Measurements from ENCODE around the gene ZNF432.
A peak's percentile ranks its signal among the peaks of the same experiment; 100 is the strongest.

ZNF432 gene

DNA sequence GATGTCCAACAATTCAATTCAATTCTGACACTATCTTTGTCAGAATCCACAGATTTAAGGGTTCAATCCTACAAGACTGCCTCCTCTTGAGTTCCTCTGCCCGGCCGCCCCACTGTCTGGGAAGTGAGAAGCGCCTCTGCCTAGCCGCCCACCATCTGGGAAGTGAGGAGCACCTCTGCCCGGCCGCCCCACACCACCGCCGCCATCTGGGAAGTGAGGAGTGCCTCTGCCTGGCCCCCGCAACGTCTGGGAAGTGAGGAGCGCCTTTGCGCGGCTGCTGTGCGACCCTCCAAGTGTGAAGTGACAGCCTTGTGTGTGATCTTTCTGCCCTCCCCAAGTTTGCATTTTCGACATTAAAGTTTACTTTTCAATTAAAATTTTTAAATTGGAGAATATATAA, 26.4 kb downstream of the ZNF432 start:
- H3K4me3 ChIP-seq (ENCODE audit: low read depth, low read length) = no peak overlapping the region
- no peak for DNase-seq (ENCODE audit: low read depth)

DNA sequence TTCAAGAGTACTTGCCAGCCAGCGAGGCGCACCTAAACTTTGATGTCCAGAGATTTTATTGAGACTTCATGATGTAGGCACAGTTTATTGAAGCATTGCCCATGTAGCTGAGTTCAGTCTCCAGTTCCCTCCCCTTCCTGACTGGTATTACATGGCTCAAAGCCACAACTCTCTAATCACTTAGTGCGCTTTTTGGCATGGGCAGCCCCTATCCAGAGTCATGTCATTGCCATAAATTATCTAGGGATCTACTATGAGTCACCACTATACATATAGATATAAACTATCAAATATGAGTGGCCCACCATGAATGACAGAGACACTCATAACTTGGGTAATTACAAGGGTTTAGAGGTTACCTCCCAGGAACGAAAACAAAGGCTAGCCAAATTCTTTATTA, 28.1 kb downstream of the ZNF432 start:
- H3K4me3 ChIP-seq (ENCODE audit: low read depth, low read length) = no peak overlapping the region
- no peak for DNase-seq (ENCODE audit: low read depth)

DNA sequence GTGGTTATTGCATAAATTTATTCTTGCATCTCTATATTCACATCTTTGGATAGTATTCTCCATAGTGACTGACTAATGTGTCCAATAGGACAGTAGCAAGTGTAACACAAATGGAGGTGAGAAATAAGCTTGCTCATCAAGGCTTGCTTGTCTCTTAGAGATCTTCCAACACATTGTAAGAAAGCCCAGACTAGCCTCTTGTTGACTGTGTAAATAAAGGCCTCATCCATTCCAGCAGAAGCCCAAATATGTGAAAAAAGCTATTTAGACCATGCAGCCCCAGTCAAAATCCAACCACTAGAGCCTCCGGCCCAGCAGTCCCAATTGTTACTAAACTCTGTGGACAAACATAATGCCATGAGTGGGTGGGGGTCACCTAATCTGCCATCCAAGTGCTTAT, 38.0 kb downstream of the ZNF432 start:
- no peak overlapping the region for H3K4me3 ChIP-seq (ENCODE audit: low read depth, low read length)
- no peak for DNase-seq (ENCODE audit: low read depth)

DNA sequence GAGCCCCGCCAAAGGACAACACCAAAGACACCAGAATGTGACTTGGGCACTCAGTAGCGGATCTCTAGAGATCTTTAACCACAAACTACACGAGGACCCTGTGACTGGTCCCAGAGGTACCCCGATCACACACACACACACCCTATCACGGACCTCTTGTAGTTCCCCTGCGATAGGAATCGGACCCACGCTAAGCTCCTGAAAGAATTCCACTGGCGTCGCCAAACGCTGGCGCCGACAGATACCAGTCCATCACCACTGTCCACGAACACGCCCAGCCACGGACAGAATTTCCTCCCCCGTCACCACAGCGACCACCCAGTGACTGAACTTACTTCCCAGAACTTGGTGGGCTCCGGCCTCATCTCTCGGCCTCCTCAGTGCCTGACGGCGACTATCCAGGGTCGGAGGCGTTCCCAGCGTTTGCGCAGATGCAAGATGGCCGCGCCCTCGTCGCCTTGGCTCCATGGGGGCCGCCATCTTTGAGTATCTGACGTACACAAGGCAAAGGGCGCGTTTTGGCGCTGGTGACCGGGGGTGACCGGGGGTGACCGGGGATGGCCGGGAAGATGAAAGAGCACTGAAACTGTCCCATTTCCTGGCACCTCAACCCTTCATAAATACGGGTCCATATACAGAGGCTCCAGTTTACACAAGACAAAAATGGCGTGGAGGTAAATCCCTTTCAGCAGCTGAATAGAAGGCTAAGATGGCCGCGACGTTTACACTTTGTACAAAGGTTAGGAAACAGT, 40.7 kb downstream of the ZNF432 start, which contains the start of gene ZNF615:
Gene ZNF615, minus strand, starts transcription at position 406 of the 752 bp plus-strand sequence. CDS start 4,500 bp downstream, outside the sequence.
- DNase-seq (ENCODE audit: low read depth) = peak; percentile 55

DNA sequence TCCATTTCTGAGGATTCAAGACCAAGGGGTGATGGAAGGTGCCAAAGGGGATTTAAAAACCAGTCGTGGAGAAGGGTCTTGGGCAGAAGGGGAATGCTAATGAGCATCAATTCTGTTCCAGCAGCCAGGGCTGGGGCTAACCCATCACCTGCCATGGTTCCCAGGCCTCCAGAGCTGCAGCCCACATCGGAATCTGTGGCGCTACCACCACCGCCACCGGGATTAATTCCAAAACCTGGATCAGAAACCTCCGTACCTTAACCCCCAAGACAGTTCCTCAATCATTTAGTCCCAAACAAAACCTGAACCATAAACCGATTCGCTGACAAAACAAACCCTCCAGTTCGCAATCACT, 41.2 kb downstream of the ZNF432 start:
- DNase-seq (ENCODE audit: low read depth) = no peak
- peak overlapping the region; percentile 79 for H3K4me3 ChIP-seq (ENCODE audit: low read depth, low read length)

More for the DNA sequence above, 40.7 kb downstream of the ZNF432 start, which contains the start of gene ZNF615:
- H3K4me3 ChIP-seq (ENCODE audit: low read depth, low read length) = peak within 1 kb of the TSS; percentile 79

DNA sequence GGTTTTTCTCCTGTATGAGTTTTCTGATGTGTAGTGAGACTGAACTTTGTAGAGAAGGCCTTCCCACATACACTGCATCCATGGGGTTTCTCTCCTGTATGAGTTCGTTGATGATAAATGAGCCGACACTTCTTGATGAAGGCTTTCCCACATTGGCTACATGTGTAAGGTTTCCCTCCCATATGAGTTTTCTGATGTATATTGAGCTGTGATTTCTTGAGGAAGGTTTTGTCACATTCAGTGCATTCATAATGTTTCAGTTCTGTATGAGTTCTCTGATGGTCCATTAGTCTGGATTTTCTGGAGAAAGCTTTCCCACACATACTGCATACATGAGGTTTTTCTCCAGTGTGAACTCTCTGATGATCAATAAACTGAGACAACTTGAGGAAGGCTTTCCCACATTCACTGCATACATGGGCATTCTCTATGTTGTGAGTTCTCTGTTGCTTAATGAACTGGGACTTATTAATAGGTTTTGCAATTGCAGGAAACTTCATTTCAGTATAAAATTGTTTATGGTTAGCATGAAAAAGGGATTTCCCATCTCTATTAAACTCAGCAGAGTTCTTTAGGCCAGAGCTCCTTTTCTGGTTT, 54.5 kb downstream of the ZNF432 start:
- no peak overlapping the region for H3K4me3 ChIP-seq (ENCODE audit: low read depth, low read length)
- no peak for DNase-seq (ENCODE audit: low read depth)

DNA sequence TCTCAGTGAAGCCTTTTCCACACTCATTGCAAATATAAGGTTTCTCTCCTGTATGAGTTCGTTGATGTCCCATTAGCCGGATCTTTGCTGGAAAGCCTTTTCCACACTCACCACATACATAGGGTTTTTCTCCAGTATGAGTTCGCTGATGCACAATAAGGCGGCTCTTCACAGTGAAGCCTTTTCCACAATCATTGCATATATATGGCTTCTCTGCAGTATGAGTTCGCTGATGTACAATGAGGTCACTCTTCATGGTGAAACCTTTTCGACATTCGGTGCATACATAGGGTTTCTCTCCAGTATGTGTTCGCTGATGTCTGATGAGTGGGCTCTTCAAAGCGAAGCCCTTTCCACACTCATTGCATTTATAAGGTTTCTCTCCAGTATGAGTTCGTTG, 55.2 kb downstream of the ZNF432 start:
- no peak for DNase-seq (ENCODE audit: low read depth)
- no peak overlapping the region for H3K4me3 ChIP-seq (ENCODE audit: low read depth, low read length)

DNA sequence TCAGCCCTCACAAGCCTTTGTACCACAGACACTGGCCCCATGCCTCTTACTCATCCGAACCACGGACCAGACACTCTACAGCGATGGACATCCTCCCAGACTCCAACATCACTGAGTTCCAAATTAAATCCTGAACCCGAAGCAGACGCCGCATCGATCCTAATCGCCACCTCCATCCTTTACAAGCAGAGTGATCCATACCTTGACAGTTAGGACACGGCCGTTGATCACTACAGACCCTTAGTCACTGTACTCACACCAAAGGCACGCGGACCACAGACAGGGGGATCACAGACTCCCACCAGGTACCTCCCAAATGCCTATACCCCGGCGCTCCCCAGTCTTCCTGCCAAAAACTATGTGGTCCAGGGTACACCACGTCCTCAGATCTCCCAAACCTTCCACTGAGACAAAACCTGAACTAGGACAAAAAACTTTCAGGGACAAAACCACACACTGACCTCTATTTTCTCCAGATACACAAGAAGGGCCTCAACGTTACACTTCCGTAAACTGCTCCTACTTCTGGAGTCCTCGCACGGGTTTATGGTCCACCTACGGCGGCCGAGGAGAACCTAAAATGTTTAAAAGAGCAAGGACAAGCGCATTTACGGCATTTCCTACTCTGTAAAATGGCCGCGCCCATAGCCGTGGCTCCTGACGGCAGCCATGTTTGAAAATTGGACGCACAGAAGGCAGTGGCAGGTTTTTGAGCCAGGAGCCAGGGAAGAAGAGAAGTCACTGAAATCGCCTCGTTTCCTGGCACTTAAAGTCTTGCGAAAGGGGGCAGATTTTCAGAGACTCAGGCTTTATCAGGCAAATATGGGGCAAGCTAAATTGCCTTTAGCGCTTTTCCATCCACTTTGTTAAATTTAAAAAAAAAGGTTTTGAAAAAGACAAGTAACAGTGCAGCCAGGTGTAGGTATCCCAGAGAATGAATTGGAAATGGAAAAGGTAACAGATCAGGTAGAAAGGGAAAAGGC, 62.0 kb downstream of the ZNF432 start, which contains the start of gene ZNF350:
Gene ZNF350, minus strand, starts transcription at position 532 of the 983 bp plus-strand sequence. CDS start 12,480 bp downstream, outside the sequence.
- H3K4me3 ChIP-seq (ENCODE audit: low read depth, low read length) = peak within 1 kb of the TSS; percentile 84
- peak; percentile 86 for DNase-seq (ENCODE audit: low read depth)

DNA sequence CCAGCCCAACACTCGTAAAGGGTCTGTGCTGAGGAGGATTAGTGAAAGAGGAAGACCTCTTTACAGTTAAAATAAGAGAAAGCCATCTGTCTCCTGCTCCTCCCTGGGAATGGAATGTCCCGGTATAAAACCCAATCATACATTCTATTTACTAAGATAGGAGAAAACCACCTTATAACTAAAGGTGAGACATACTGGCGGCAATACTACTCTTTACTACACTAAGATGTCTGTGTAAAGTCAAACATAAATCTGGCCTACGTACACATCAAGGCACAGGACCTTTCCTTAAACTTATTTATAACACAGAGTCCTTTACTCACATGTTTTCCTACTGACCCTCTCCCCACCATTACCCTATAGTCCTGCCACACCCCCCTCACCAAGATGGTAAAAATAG, 65.3 kb downstream of the ZNF432 start:
- no peak overlapping the region for H3K4me3 ChIP-seq (ENCODE audit: low read depth, low read length)
- DNase-seq (ENCODE audit: low read depth) = no peak
